ENCODE measurements around the gene ITPR3.

ITPR3 gene

DNA sequence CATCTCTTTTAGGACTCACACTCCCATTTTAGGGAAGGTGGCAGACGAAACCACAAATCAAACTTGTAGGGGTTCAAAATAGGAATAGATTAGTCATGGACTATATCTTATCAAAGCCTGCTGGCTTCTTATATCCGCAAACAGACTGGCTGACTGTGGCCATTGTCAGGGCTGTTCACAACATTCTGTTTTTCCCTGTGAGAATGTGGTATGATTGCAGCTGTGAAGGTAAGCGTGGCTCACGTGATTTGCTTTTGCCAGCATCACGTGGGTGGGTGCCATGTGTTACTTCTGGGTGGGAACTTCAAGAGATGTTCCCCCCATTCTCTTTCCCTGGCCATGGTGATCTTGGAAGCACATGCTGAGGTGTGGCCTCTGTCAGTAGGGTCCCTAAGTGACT lies 119.7 kb downstream of the ITPR3 start:
- DNase-seq = no peak

DNA sequence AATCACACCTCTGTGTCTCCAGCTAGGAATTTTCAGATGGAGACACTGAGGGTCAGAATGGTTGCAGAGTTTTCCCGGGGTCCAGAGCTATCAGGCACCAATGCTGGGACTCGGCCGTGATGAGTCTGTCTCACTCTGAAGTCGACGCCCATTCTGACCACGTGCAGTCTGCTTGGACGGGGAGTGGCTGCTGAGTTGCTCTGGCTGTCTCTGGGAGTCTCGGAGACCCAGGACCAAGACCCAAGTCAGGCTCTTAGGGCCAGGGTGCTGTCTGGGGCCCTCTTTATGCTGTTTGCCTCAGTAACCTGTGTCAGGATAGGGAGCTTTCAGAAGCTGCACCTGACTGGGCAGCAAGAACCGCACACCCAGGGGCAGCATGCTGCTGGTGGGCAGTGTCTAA lies 121.0 kb downstream of the ITPR3 start:
- no peak for DNase-seq

DNA sequence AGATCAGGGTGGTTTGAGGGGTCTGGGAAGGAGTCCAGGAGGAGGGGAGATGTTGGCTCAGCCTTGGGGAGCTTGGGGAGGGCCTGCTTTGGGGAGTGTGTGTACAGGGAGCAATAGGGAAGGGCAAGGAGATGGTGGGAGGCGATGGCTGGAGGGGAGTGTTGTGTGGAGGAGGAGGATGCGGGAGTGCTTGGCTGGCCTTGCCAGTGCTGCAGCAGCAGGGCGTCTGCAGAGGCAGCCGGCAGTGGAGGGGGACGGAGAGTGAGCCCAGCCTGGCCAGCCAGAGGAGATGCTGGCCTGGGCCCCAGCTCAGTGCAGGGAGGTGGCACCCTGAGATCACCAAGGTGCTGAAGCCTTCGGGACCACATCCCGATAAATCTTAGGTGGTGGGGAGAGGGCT lies 121.7 kb downstream of the ITPR3 start:
- no peak for DNase-seq

DNA sequence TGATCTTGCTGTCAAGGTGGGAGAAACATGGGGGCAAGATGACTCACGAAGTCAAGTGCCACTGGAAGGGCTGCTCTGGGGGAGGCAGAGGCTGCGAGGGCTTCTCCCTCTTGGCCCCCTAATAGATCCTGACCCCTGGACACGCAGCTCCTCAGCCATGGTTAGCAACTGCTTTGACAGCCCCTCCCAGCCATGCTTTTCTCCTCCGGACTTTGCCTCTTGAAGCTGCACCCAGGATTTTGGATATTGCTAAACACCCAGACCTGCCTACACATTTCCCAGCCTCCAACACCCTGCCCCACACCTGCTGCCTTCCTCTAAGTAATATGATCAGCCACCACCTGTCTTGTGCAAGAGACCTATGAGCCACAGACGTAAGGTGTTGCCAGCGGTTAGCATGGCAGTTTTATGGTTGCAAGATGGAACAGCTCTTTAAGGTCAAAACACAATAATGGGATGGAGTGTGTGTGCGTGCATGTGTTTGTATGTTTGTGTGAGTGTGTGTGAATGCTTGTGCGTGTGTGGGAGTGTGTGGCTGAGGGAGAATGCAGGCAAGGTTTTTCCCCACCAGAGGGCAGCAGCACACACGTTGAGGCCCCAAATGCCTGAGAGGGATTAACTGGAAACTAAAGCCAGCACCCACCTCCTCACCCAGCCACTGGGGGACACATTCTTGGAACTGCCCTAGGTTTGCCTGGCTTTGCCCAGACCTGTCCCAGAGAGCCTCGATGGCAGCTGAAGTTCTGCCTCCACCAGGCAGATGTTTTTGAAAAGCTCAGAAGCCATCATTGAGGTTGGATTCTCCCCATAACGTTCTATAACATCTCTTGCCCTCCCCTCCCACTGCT lies 123.1 kb downstream of the ITPR3 start:
- DNase-seq = peak; percentile 81

DNA sequence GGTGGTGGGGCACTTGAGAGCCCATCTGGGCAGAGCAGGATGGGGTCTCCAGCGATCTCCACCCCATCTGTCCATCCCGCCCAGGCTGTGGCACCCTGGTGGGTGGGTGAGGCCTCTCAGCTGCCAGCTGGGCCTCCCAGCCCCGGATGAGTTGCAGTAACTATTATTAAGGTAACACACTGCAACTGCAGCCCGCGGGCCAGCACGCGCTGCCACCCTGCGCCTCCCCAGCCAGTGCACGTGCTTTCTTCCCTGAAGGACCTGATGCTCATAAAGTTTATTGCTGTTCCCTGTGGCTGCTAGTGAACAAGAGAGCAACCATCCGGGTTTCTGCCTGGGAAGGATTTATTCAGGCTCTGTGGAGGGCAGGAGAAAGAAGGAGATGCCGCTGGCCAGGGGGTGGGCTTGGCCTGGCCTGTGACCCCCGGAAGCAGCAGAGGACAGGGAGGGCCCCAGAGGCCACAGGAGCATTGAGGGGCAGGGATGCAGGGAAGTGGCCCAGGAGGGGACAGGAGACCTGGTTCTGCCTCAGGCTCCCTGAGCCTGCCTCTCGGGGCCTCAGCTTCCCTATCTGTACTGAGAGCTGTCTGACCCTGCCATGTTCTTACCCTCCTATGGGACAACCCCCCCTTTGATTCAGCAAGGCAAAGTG lies 123.9 kb downstream of the ITPR3 start:
- DNase-seq = no peak

DNA sequence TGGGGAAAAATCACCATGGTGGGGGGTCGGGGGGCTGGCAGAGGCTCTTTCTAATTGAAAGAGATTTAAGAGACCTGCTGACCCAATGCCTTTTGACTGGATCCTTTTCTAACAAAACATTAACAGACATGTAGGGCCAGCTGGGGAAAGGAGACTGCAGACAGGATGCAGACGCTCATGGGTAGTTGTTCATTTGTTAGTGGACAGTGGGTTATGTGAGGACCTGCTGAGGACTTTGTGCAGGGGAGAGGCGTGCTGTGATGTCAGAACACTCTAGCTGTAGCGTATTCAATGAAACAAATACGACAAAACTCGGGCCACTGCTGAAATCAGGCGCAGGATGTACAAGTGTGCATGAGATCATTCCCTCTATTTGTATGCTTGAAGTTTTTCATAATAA lies 124.4 kb downstream of the ITPR3 start:
- DNase-seq = no peak

All from activated CD4-positive, alpha-beta T cell treated with anti-CD3 and anti-CD28 coated beads for 48 hours (primary cell).